HG02610 (cell line): ENCODE results near the gene ASCC3.
A peak's percentile ranks its signal among the peaks of the same experiment; 100 is the strongest.
"Not testable (repeated sequence)": the region's sequence is repeated elsewhere in the genome, so short reads cannot be mapped to it uniquely, and the experiment has no call there.

Experiments used
- ATAC-seq: cut with Tn5 transposase; IDR thresholded peaks from one replicate; pipeline ENCODE4 v1.9.1; 2021; ENCODE audit warnings: mild to moderate bottlenecking, moderate library complexity; ENCODE audit not compliant: unreplicated experiment

The ASCC3 gene

DNA sequence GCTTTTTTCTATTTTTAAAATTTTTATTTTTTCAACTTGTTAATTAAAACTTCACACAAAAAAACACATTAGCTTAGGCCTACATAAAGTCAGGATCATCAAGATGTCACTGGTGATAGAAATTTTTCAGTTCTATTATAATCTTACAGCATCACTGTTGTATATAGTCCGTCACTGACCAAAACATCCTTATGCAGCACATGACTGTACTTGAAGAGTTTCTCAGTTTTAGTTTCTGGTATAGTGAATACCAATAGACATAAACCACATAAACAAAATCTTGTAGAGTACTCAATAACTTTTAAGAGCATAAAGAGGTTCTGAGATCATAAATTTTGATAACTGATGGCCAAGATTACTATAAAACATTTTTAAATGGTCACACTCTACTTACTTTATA, 71.8 kb downstream of the ASCC3 start:
- ATAC-seq = peak; percentile 63

GRCh38 chr6:100808638-100809275, 72.4 kb downstream of the ASCC3 start:
- no peak for ATAC-seq

- ATAC-seq = no peak
Measured at GRCh38 chr6:100806296-100806695, 74.8 kb downstream of the ASCC3 start.

- ATAC-seq = no peak
Measured at GRCh38 chr6:100803264-100804045, 77.7 kb downstream of the ASCC3 start.

- no peak for ATAC-seq
Measured at GRCh38 chr6:100801036-100801435, 80.1 kb downstream of the ASCC3 start.

- peak; percentile 93 for ATAC-seq
Measured at GRCh38 chr6:100796049-100796823, 84.9 kb downstream of the ASCC3 start.

GRCh38 chr6:100790084-100790483, 91.0 kb downstream of the ASCC3 start:
- ATAC-seq = no peak

DNA sequence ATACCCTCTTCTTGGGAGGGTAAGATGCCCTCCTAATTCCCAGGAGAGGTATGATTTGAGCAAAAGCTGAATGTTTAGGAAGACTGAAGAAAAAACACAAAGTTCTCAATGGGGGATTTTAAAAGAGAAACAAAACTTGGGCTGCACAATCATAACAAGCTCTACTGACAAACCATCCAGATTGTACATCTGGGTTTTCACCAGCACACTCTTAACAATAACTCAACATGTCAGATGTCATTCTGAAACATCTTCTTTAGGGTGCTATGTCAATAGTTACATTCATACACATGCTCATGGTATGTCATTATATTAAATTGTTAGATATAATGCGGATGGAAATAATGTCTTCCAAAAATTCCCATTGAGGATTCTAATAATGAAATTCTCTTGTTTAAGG, 95.1 kb downstream of the ASCC3 start:
- ATAC-seq = peak; percentile 91

GRCh38 chr6:100780648-100781047, 100.5 kb downstream of the ASCC3 start:
- ATAC-seq = no peak

- ATAC-seq = no peak
Measured at GRCh38 chr6:100775667-100776066, 105.5 kb downstream of the ASCC3 start.

DNA sequence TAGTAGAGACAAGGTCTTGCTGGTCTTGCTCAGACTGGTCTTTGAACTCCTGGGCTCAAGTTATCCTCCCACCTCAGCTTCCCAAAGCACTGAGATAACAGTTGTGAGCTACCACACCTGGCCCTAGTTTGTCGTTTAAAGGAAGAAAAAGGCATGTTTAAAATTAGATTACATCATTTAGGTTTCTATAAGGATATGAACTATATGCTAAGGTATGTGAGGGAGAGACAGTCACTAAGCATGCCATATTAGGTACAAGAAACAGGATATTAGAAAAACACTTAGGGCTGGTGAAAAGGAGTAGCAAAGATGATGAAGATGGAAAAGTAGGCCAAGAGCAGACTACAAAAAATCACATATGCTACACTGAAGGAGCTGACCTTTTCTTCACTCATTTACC, 106.4 kb downstream of the ASCC3 start:
- no peak for ATAC-seq

DNA sequence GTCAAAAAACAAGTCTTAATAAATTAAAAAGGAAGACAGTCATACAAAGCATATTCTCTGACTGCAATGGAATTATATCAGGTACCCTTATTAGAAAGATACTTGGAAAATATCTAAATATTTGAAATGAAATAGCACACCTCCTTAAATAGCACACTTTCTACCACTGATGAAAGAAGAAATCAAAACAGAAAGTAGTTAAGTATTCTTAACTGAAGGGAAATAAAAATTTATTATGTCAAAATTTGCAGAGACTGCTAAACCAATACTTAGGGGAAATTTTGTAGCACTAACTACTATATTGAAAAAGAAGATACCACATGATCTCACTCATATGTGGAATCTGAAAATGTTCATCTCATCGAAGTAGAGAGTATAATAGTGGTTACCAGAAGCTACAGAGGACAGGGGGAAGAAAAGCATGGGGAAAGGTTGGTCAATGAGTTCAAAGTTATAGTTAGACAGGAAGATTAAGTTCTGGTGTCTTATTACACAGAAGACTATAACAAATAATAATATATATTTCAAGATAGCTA, 112.2 kb downstream of the ASCC3 start:
- peak; percentile 65 for ATAC-seq

DNA sequence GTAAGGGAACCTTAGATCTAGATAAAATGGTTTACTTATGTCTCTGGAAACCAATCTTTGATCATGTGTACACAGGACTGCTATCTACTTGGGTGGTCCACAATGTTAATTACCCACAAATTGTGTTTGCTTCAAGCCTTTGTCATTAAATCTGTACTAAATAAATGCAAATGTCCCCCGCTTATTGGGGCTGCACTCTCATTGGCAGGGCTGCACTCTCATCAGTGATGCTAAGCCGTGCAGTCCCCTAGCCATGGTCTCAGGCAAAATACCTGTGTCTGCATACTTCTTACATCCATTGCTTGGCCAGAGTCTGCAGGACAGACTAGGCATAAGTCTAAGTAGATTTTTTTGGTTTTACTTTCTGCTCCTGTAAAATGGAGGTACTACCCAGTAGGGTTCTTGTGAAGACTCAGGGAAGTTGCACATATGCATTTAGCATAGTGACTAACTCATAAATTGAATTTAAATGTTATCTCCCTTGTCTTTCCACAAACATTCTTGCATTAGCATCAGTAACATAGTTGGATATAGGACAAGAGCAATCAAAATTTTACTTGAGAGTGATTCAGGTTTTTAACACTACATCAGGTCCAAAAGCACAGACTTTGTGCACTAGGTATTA, 117.4 kb downstream of the ASCC3 start:
- ATAC-seq = no peak

- no peak for ATAC-seq
Measured at GRCh38 chr6:100761841-100762240, 119.3 kb downstream of the ASCC3 start.

- ATAC-seq = not testable (repeated sequence)
Measured at GRCh38 chr6:100758386-100758785, 122.7 kb downstream of the ASCC3 start.

GRCh38 chr6:100753421-100753820, 127.7 kb downstream of the ASCC3 start:
- no peak for ATAC-seq

DNA sequence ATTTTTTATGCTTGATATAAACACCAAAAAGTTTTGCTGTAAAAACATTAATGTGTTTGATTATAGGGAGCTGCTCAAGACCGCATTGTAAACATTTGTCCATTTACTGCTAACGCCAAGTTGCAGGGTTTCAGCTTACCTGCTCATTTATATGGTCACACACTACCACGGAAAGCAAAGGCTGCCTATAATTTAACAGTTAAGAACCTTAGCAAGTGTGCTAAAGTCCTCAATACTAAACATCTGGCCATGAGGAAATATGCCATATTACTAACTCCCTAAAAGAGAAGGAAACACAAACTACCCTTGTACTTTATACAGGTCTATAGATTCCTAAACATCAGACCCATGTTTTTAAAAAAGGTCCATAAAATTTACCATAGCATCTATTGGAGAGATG, 129.5 kb downstream of the ASCC3 start:
- ATAC-seq = no peak

- ATAC-seq = no peak
Measured at GRCh38 chr6:100745419-100746041, 135.6 kb downstream of the ASCC3 start.

DNA sequence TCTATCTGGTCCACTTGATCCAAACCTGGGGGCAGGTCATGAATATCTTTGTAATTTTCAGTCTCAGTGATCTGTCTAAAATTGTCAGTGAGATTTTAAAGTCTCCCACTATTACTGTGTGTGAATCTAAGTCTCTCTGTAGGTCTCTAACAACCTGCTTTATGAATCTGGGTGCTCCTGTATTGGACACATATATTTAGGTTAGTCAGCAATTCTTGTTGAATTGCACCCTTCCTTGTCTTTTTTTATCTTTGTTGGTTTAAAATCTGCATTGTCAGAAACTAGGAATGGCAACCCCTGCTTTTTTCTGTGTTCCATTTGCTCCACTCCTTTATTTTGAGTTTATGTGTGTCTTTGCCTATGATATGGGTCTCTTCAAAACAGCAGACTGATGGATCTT, 140.7 kb downstream of the ASCC3 start:
- ATAC-seq = no peak

GRCh38 chr6:100737720-100738119, 143.4 kb downstream of the ASCC3 start:
- ATAC-seq = not testable (repeated sequence)

- ATAC-seq = no peak
Measured at GRCh38 chr6:100731411-100731810, 149.7 kb downstream of the ASCC3 start.
